GM12878 (cell line): Measurements from ENCODE around the gene PDE1C. TPM values are rescaled to one million over a fixed set of nuclear protein-coding genes. Genes with fewer than 3 reads are reported as not detected.

Experiments
- ATAC-seq: fragments of 200-7000 bp; cut with Tn5 transposase; 3 replicates; pipeline ENCODE4 v1.9.1; 2020; ENCODE audit warnings: mild to moderate bottlenecking, moderate library complexity
- Bru-seq: library from RNA; stranded (reverse); fragments of 400-500 nt; gene quantifications from one replicate; lab custom pipeline; 2021; lab: Mats Ljungman, UMichigan
- BruChase-seq, 2 experiments: library from RNA; stranded (reverse); fragments of 400-500 nt; gene quantifications; one replicate each; lab custom pipeline; 2021; lab: Mats Ljungman, UMichigan
- BruUV-seq: library from RNA; stranded (reverse); fragments of 400-500 nt; replicated peaks from 2 replicates; lab custom pipeline; 2021; lab: Mats Ljungman, UMichigan
- CTCF ChIA-PET: fragments of 300-600 bp; sonication (Branson Sonifier 250); formaldehyde crosslinking; extraction: SDS; loops from one replicate; lab custom pipeline; 2021; ENCODE audit warnings: inconsistent platforms; lab: Yijun Ruan, JAX
- POLR2A ChIA-PET: fragments of 350-600 bp; formaldehyde crosslinking; extraction: SDS; loops from one replicate; lab custom pipeline; 2021; ENCODE audit warnings: inconsistent platforms; lab: Charles Lee
- RAD21 ChIA-PET: fragments of 300-600 bp; sonication (Branson Sonifier 250); formaldehyde crosslinking; loops from one replicate; lab custom pipeline; 2023; ENCODE audit warnings: antibody characterized with exemption; ENCODE audit not compliant: unreplicated experiment; lab: Charles Lee
- SMC1A ChIA-PET: fragments of 300-600 bp; sonication (Branson Sonifier 250); formaldehyde crosslinking; loops from one replicate; lab custom pipeline; 2023; ENCODE audit not compliant: unreplicated experiment, uncharacterized antibody; lab: Charles Lee
- DNase-seq: peaks from one replicate; pipeline ENCODE4 v3.0.0-alpha.2; 2011; ENCODE audit warnings: low read depth, low spot score
- FAIRE-seq: peaks from 3 replicates; lab custom pipeline; 2011; peaks lifted over from hg19 to GRCh38; lab: Jason Lieb, UNC
- H2AFZ ChIP-seq: 2 replicates; pipeline ENCODE4 v1.6.0; 2011; ENCODE audit warnings: low read depth, low read length, control low read depth; ENCODE audit not compliant: control insufficient read depth
- H3K27ac ChIP-seq: 2 replicates; pipeline ENCODE4 v1.5.1; 2011; ENCODE audit warnings: control low read depth; ENCODE audit not compliant: control insufficient read depth, insufficient read depth
- H3K27me3 ChIP-seq, 2 experiments: replicated peaks in 1 of 2; 2 replicates each; pipeline versions ENCODE4 v1.6.0 to v1.6.1; 2011; ENCODE audit warnings: low read length in 1 of 2; ENCODE audit not compliant: control insufficient read depth in 2 of 2, insufficient read depth in 2 of 2
- H3K36me3 ChIP-seq, 2 experiments: 2 replicates each; pipeline ENCODE4 v1.5.1; 2011; ENCODE audit warnings: low read length in 1 of 2; ENCODE audit not compliant: control insufficient read depth in 2 of 2, insufficient read depth in 2 of 2
- H3K4me1 ChIP-seq: 2 replicates; pipeline ENCODE4 v1.6.1; 2011; ENCODE audit warnings: mild to moderate bottlenecking, low read length, moderate library complexity, mixed read lengths; ENCODE audit not compliant: control insufficient read depth, insufficient read depth
- H3K4me2 ChIP-seq: 2 replicates; pipeline ENCODE4 v1.6.0; 2011; ENCODE audit warnings: control low read depth; ENCODE audit not compliant: control insufficient read depth, insufficient read depth
- H3K4me3 ChIP-seq: fragments of 200-600 bp; sonication (generic); 2 replicates; pipeline ENCODE4 v1.5.1; 2016
- H3K79me2 ChIP-seq: 2 replicates; pipeline ENCODE4 v1.6.0; 2011; ENCODE audit warnings: low read length; ENCODE audit not compliant: control insufficient read depth, insufficient read depth
- H3K9ac ChIP-seq: 2 replicates; pipeline ENCODE4 v1.8.0; 2011; ENCODE audit warnings: low read length, control low read depth, mixed read lengths; ENCODE audit not compliant: control insufficient read depth, insufficient read depth
- H3K9me3 ChIP-seq: replicated peaks from 3 replicates; pipeline ENCODE4 v1.5.1; 2011; ENCODE audit warnings: mild to moderate bottlenecking, low read length; ENCODE audit not compliant: control insufficient read depth, insufficient read depth
- H4K20me1 ChIP-seq: 2 replicates; pipeline ENCODE4 v1.6.0; 2011; ENCODE audit not compliant: control insufficient read depth, insufficient read depth
- CEBPB ChIP-seq, 2 experiments: fragments of 150-350 bp in 1 of 2; IDR thresholded peaks; 2 replicates each; pipeline ENCODE4 v1.6.1; 2012 to 2014; ENCODE audit warnings: low read depth in 2 of 2, low read length in 2 of 2, borderline replicate concordance in 1 of 2, inconsistent platforms in 1 of 2
- FOXM1 ChIP-seq: IDR thresholded peaks from 2 replicates; pipeline ENCODE4 v1.6.1; 2012; ENCODE audit warnings: low read depth, mild to moderate bottlenecking, inconsistent platforms, low read length, moderate library complexity
- WGBS: methylation state at CpG from one replicate; pipeline ENCODE4 v1.1.6; 2016; ENCODE audit warnings: low lambda C conversion rate; ENCODE audit not compliant: insufficient replicate concordance, insufficient coverage; ENCODE audit errors: missing lambda C conversion rate; 5-methylcytosine and 5-hydroxymethylcytosine counted together
- in situ Hi-C: fragments of 300-500 bp; cut with MboI; formaldehyde crosslinking; loops from 9 replicates; pipeline ENCODE4 v1.14.3; 2018; ENCODE audit warnings: mixed read lengths
- intact Hi-C: fragments of 100-400 bp; cut with micrococcal nuclease; formaldehyde crosslinking; loops from one replicate; pipeline ENCODE4 v1.14.2; 2022; ENCODE audit not compliant: unreplicated experiment
- long read RNA-seq, 2 experiments: library from polyadenylated mRNA; unstranded; transcript quantifications; one replicate each; pipeline ENCODE4 v2.0.0, GENCODE V29; 2019 to 2020
- polyA minus RNA-seq, 3 experiments: library from RNA; depleted of rRNA, polyadenylated mRNA; stranded (reverse); fragments of >200 nt; gene quantifications; 2 replicates each; pipeline ENCODE4 v1.2.3, GENCODE V29; 2011
- polyA plus RNA-seq, 11 experiments: library from polyadenylated mRNA; depleted of rRNA in 4 of 11; unstranded in 6 of 11; stranded (reverse) in 5 of 11; fragments of >200 nt; fragmentation: Nextera tagmentation in 4 of 11; fragmentation: Illumina TruSeq in 1 of 11; extraction: Ambion mirVana in 4 of 11; extraction: Trizol in 1 of 11; gene quantifications; 1 replicate in 1 of 11; 2 replicates in 10 of 11; pipeline versions ENCODE4 v1.2.1 to v1.2.3, GENCODE V29; 2011 to 2016; ENCODE audit warnings: inconsistent platforms in 2 of 11, missing spikeins in 2 of 11, low read depth in 1 of 11
- total RNA-seq, 4 experiments: library from RNA; depleted of rRNA in 3 of 4; stranded (reverse); fragments of >200 nt in 3 of 4; fragmentation: Illumina TruSeq in 1 of 4; extraction: Trizol in 1 of 4; gene quantifications; 2 replicates each; pipeline versions ENCODE4 v1.2.1 to v1.2.3, GENCODE V29; 2013 to 2021
- TF ChIP-seq, protein P1 (sequence below): fragments of 450-650 bp; IDR thresholded peaks from 2 replicates; pipeline ENCODE4 v1.6.1; 2017; ENCODE audit warnings: mild to moderate bottlenecking, low read depth, inconsistent platforms; ENCODE audit not compliant: poor library complexity, severe bottlenecking

The PDE1C gene
- 3.4 and 5.1 TPM in 2 replicates for total RNA-seq (2013; cell fraction: nucleolus; rRNA removed)
- total RNA-seq (2014; rRNA removed) (0.90 and 1.3 TPM in 2 replicates), total RNA-seq (2014; rRNA removed; fragmentation: Illumina TruSeq; extraction: Trizol) (0.76 and 0.78 TPM in 2 replicates), total RNA-seq (2021) (2.0 and 2.3 TPM in 2 replicates), polyA plus RNA-seq (2011; rRNA removed) (0.67 and 0.82 TPM in 2 replicates), polyA plus RNA-seq (2014; fragmentation: Illumina TruSeq; extraction: Trizol) (1.1 and 1.3 TPM in 2 replicates), polyA plus RNA-seq (2014; fragmentation: Nextera tagmentation; extraction: Ambion mirVana) (under 1 TPM; 0.46 to 0.47 TPM), polyA plus RNA-seq (2014; rRNA removed) (0.73 and 0.86 TPM in 2 replicates), polyA plus RNA-seq (2016; fragmentation: Nextera tagmentation; extraction: Ambion mirVana) (under 1 TPM; 0.29 to 0.46 TPM), polyA minus RNA-seq (2011; rRNA and poly(A)+ RNA removed) (3.6 and 4.5 TPM in 2 replicates), Bru-seq, nascent RNA (percentile 26 among the genes with signal in this experiment), BruChase-seq, experiment 1, labeled RNA remaining after a 6-hour chase (percentile 20 among the genes with signal in this experiment), BruChase-seq, experiment 2, labeled RNA remaining after a 2-hour chase (percentile 28 among the genes with signal in this experiment)
- polyA plus RNA-seq (2011; ENCODE audit: low read depth) = 0.05 TPM
- 0.45 and 0.69 TPM in 2 replicates for polyA plus RNA-seq (2011; cell fraction: cytosol; rRNA removed)
- 1.1 TPM in 2 replicates for polyA plus RNA-seq (2011; cell fraction: nucleus; rRNA removed)
- 0.11 and 0.25 TPM in 2 replicates for polyA plus RNA-seq (2012)
- polyA minus RNA-seq (2011; cell fraction: cytosol; rRNA and poly(A)+ RNA removed) = 0.42 and 0.53 TPM in 2 replicates
- polyA minus RNA-seq (2011; cell fraction: nucleus; rRNA and poly(A)+ RNA removed) = 2.8 and 5.4 TPM in 2 replicates
- long read RNA-seq, experiment 1, partial matches to known transcripts = 0 of 1 reads
- long read RNA-seq, experiment 1, other reads (novel, unspliced or antisense) = 1 of 1 reads
- long read RNA-seq, experiment 2, partial matches to known transcripts = 1 of 17 reads
- long read RNA-seq, experiment 2, other reads (novel, unspliced or antisense) = 16 of 17 reads

DNA sequence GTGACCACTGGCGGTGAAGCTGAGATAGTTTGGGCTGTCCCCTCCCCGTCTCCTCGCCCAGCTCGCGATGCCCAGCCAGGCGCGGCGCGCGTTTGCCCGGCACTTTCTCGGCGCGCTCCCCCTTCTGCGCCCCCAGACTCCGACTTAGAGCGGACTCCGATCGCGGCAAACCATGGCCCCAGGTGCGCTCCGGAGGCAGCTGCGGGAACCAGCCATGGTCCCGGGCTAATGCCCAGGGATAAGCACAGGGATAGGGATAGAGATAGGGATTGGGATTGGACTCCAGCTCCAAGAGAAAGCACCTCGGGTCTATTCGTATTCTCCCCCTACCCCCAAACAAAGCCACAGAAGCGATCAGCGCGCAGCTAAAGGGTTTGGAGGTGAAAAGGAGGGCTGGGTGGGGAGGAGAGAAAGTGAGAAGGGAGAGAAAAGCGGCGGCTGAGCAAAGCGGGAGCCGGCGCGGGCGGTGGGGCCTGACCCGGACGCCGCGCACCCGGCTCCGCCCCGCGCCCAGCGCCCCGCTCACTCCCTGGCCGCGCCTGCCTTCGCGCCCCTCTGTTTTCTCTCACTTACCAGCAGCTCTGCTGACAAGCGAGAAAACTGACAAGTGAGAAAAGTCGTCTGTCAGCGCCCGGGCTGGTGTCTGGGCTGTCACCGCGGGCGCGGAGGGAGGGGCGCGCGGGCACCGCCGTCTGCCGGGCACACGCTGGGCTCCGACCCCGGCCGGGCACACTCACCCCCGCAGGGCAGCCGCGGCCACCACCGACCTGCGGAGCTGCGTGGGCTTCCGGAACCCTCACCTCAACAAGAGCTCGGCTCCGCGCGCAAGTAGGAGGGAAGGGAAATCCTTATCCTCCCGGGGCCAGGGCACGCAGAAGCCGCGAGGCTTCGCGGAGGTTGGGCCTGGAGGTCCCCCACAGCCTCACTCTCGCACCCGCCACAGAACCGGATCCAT is at the start of gene PDE1C:
Gene PDE1C (minus strand): TSS at position 2 of the 955 bp plus-strand sequence.
- no peak for ATAC-seq
- WGBS = 49% methylated on average over 79 of the region's 88 CpGs
- Histone ChIP-seq H3K9ac (no peak within 1 kb of the TSS), H3K4me3 (no peak within 1 kb of the TSS), H3K79me2 (no peaks in the 10 kb centered on the region), H3K4me1 (no peaks in the 10 kb centered on the region), H3K9me3 (no peaks in the 10 kb centered on the region), H3K36me3 (no peaks in the 10 kb centered on the region), H3K27me3 (peaks cover 3 to 4% of the 10 kb centered on the region in 2 experiments; a peak in 2 of 4 replicates), H3K4me2 (no peak within 1 kb of the TSS), H2AFZ (no peak within 1 kb of the TSS), H4K20me1 (no peaks in the 10 kb centered on the region), H3K27ac (no peak within 1 kb of the TSS)
- no peak for FAIRE-seq
- in situ Hi-C loops (no loop called here), intact Hi-C loops (no loop called here)
- no peak for DNase-seq
- TF ChIP-seq CEBPB (IDR thresholded peaks at IDR 0.05; ENCODE audit: borderline replicate concordance in 1 of 2, low read depth in 2 of 2, low read length in 2 of 2) (no peak), FOXM1 (no peak)
- TF ChIP-seq, protein P1, sequence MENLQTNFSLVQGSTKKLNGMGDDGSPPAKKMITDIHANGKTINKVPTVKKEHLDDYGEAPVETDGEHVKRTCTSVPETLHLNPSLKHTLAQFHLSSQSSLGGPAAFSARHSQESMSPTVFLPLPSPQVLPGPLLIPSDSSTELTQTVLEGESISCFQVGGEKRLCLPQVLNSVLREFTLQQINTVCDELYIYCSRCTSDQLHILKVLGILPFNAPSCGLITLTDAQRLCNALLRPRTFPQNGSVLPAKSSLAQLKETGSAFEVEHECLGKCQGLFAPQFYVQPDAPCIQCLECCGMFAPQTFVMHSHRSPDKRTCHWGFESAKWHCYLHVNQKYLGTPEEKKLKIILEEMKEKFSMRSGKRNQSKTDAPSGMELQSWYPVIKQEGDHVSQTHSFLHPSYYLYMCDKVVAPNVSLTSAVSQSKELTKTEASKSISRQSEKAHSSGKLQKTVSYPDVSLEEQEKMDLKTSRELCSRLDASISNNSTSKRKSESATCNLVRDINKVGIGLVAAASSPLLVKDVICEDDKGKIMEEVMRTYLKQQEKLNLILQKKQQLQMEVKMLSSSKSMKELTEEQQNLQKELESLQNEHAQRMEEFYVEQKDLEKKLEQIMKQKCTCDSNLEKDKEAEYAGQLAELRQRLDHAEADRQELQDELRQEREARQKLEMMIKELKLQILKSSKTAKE = no peak
- no TSS peak for BruUV-seq
- ChIA-PET RAD21 (no interaction called here), POLR2A (interaction anchor here (0.6 kb wide), 1 partner anchor 12 kb away, joined by 4 read pairs; no protein-coding TSS in a partner anchor), CTCF (no interaction called here), SMC1A (no interaction called here)
